PC-9 (cell line): Measurements from ENCODE around the gene ZCCHC7.

Experiments
- EZH2 ChIP-seq: fragments of 200-600 bp; sonication (generic); IDR thresholded peaks from 2 replicates; pipeline ENCODE4 v1.8.0; 2017; ENCODE audit warnings: antibody characterized with exemption, low read depth
- TF ChIP-seq, protein P1 (sequence below): fragments of 200-600 bp; sonication (generic); conservative IDR thresholded peaks from 2 replicates; pipeline ENCODE4 v1.6.1; 2017; ENCODE audit warnings: mixed run types, antibody characterized with exemption, mild to moderate bottlenecking, moderate library complexity

DNA sequence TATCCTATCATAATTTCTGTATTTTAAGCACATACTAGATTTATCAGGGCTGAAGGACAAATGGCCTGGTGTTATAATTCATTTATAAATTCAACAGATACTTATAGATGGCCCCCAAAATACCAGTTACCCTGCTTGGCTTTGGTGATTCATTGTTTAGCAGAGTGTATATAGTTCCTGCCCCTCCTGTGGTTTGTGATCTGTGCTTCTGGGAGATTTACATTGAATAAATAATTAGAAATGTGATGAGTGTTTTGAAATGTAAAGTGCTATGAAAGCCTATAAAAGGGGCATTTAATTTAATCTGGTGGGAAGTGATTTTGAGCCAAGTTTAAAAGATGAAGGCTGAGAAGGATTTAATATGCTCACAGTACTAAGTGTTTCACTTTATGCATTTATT, 36.7 kb upstream of the ZCCHC7 start:
- TF ChIP-seq, protein P1, sequence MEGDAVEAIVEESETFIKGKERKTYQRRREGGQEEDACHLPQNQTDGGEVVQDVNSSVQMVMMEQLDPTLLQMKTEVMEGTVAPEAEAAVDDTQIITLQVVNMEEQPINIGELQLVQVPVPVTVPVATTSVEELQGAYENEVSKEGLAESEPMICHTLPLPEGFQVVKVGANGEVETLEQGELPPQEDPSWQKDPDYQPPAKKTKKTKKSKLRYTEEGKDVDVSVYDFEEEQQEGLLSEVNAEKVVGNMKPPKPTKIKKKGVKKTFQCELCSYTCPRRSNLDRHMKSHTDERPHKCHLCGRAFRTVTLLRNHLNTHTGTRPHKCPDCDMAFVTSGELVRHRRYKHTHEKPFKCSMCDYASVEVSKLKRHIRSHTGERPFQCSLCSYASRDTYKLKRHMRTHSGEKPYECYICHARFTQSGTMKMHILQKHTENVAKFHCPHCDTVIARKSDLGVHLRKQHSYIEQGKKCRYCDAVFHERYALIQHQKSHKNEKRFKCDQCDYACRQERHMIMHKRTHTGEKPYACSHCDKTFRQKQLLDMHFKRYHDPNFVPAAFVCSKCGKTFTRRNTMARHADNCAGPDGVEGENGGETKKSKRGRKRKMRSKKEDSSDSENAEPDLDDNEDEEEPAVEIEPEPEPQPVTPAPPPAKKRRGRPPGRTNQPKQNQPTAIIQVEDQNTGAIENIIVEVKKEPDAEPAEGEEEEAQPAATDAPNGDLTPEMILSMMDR: no peak
- no peak for TF ChIP-seq EZH2
